ENCODE data around the gene TSPAN12. TPM values are rescaled to one million over a fixed set of nuclear protein-coding genes. Genes with fewer than 3 reads are reported as not detected.
A peak's percentile ranks its signal among the peaks of the same experiment; 100 is the strongest.

The TSPAN12 gene, protein sequence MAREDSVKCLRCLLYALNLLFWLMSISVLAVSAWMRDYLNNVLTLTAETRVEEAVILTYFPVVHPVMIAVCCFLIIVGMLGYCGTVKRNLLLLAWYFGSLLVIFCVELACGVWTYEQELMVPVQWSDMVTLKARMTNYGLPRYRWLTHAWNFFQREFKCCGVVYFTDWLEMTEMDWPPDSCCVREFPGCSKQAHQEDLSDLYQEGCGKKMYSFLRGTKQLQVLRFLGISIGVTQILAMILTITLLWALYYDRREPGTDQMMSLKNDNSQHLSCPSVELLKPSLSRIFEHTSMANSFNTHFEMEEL
- polyA plus RNA-seq (2.2 and 3.5 TPM in 2 replicates), polyA minus RNA-seq (1.9 and 2.3 TPM in 2 replicates)

DNA sequence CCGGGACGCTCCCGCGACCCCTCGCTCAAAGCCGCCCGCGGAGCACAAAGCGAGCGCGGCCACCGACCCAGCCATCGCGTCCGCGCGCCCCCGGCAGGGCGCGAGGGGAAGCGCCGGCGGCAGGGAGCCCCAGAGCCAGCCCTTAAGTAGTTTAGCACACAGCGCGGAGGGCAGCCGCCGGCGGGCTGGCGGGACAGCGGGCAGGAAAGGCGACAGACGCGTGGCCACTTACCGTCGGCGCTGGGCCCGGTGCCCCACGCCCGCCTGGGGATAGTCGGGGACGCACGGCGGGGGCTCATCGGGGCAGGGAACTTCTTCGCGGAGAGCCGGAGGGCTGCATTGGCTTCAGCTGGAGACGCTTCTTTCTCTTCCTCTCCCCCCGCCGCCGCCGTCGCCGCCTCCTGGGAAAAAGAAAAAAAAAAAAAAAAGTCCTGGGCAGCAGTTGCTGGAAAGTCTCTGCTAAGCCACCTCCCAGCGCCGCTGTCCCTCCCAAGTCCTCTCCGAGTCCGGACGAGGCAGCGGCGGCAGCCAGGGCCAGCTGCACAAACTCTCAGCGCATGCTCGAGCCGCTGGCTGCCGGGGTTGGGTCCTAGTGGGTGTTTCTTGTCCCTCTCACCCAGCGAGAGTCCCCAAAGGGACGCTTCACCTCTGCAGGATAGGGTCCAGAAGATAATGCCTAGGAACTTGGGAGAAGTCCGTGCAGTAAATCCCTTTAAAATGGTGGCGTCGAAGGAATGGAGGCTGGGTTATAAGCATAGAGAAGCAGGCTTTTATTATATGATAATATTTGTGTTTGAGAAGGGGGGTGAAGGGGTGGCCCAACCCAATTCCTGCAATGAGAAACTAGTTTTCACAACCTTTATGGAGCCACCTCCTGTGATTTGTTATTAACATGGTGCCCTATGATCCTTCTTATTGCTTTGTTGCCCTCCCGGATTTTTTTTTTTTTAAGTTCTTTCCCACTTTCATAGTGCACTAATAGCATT, at the start of gene TSPAN12:
Gene TSPAN12, minus strand, starts transcription at position 557 of the 986 bp plus-strand sequence. CDS start 1,381 bp downstream, outside the sequence.
- no peaks in the 10 kb centered on the region for H3K9me2 ChIP-seq (ENCODE audit: insufficient read depth, low read length)
- no peaks in the 10 kb centered on the region for H3K9me3 ChIP-seq (ENCODE audit: low read length)
- peak within 1 kb of the TSS; percentile 56 for H3K9ac ChIP-seq (ENCODE audit: low read length)
- no peak within 1 kb of the TSS for H3K27ac ChIP-seq (ENCODE audit: low read length)
- H3K4me2 ChIP-seq (ENCODE audit: low read length), result peak within 1 kb of the TSS; percentile 64
- no peaks in the 10 kb centered on the region for H4K20me1 ChIP-seq (ENCODE audit: insufficient read depth)
- peak within 1 kb of the TSS; percentile 89 for H3K4me3 ChIP-seq (ENCODE audit: low read length)
- TF ChIP-seq EP300 (conservative IDR thresholded peaks at IDR 0.05; ENCODE audit: poor library complexity, severe bottlenecking) (no peak), SMC3 (conservative IDR thresholded peaks at IDR 0.05; ENCODE audit: poor library complexity) (peak; percentile 58), POLR2AphosphoS5 (IDR thresholded peaks at IDR 0.05) (no peak), MXI1 (conservative IDR thresholded peaks at IDR 0.05; ENCODE audit: poor library complexity, severe bottlenecking) (peak; percentile 52), RAD21 (conservative IDR thresholded peaks at IDR 0.05) (peak; percentile 65), EZH2 (IDR thresholded peaks at IDR 0.05; ENCODE audit: borderline replicate concordance, insufficient read depth, low read length, poor library complexity, severe bottlenecking) (no peak), TAF1 (IDR thresholded peaks at IDR 0.05; ENCODE audit: low read depth) (no peak)
- TF ChIP-seq, protein P1, sequence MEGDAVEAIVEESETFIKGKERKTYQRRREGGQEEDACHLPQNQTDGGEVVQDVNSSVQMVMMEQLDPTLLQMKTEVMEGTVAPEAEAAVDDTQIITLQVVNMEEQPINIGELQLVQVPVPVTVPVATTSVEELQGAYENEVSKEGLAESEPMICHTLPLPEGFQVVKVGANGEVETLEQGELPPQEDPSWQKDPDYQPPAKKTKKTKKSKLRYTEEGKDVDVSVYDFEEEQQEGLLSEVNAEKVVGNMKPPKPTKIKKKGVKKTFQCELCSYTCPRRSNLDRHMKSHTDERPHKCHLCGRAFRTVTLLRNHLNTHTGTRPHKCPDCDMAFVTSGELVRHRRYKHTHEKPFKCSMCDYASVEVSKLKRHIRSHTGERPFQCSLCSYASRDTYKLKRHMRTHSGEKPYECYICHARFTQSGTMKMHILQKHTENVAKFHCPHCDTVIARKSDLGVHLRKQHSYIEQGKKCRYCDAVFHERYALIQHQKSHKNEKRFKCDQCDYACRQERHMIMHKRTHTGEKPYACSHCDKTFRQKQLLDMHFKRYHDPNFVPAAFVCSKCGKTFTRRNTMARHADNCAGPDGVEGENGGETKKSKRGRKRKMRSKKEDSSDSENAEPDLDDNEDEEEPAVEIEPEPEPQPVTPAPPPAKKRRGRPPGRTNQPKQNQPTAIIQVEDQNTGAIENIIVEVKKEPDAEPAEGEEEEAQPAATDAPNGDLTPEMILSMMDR (IDR thresholded peaks at IDR 0.05; ENCODE audit: poor library complexity, severe bottlenecking), result peak; percentile 84
- TF ChIP-seq, protein P2, sequence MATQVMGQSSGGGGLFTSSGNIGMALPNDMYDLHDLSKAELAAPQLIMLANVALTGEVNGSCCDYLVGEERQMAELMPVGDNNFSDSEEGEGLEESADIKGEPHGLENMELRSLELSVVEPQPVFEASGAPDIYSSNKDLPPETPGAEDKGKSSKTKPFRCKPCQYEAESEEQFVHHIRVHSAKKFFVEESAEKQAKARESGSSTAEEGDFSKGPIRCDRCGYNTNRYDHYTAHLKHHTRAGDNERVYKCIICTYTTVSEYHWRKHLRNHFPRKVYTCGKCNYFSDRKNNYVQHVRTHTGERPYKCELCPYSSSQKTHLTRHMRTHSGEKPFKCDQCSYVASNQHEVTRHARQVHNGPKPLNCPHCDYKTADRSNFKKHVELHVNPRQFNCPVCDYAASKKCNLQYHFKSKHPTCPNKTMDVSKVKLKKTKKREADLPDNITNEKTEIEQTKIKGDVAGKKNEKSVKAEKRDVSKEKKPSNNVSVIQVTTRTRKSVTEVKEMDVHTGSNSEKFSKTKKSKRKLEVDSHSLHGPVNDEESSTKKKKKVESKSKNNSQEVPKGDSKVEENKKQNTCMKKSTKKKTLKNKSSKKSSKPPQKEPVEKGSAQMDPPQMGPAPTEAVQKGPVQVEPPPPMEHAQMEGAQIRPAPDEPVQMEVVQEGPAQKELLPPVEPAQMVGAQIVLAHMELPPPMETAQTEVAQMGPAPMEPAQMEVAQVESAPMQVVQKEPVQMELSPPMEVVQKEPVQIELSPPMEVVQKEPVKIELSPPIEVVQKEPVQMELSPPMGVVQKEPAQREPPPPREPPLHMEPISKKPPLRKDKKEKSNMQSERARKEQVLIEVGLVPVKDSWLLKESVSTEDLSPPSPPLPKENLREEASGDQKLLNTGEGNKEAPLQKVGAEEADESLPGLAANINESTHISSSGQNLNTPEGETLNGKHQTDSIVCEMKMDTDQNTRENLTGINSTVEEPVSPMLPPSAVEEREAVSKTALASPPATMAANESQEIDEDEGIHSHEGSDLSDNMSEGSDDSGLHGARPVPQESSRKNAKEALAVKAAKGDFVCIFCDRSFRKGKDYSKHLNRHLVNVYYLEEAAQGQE (IDR thresholded peaks at IDR 0.05; ENCODE audit: borderline replicate concordance), result no peak
- no peaks in the 10 kb centered on the region for H3F3A ChIP-seq (ENCODE audit: insufficient read depth, low read length, poor library complexity, severe bottlenecking)
- no peaks in the 10 kb centered on the region for H3K36me3 ChIP-seq (ENCODE audit: insufficient read depth, low read length)
- H3K79me2 ChIP-seq (replicated peaks; ENCODE audit: insufficient read depth, low read length), result peaks cover 9% of the 10 kb centered on the region
- peaks cover 6% of the 10 kb centered on the region for H3K27me3 ChIP-seq (ENCODE audit: insufficient read depth, low read depth, low read length)
- peak within 1 kb of the TSS; percentile 84 for H2AFZ ChIP-seq (ENCODE audit: low read depth, low read length)
